Measurements from ENCODE around the gene UBAP2.

The UBAP2 gene

GRCh38 chr9:33906769-33907168 is 141.9 kb downstream of the UBAP2 start:
- DNase-seq, result no peak

DNA sequence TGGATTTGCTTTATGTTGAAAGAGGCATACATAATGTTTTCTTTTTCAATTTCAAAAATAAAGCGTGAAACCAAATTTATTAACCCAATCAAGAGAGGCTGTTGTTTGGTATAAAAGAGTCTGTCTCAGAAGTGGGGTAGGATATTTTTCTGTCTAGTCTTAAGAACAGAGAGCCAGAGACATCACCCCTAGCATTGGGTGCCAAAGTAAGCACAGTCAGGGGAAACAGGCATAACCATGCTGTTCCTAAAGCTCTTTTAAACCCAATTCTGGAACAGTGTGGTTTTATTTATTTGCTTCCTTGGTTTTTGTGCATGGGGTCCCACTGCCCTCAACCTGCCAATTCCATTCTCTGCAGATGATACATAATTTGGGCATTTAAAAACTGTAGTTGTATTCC is 143.6 kb downstream of the UBAP2 start:
- no peak for DNase-seq
- in situ Hi-C loops (cut with HindIII; ENCODE audit: low pct_ligation_motif_present, low pct_unique_long_range_greater_than_20kb, low sequenced_read_pairs), result no loop called here

More at GRCh38 chr9:33906769-33907168, 141.9 kb downstream of the UBAP2 start:
- in situ Hi-C loops (cut with HindIII; ENCODE audit: low pct_ligation_motif_present, low pct_unique_long_range_greater_than_20kb, low sequenced_read_pairs), result no loop called here

- in situ Hi-C loops (cut with HindIII; ENCODE audit: low pct_ligation_motif_present, low pct_unique_long_range_greater_than_20kb, low sequenced_read_pairs), result no loop called here
- no peak for DNase-seq
These were observed 145.4 kb downstream of the UBAP2 start for GRCh38 chr9:33903157-33903780.

GRCh38 chr9:33894316-33894715 is 154.4 kb downstream of the UBAP2 start:
- no peak for DNase-seq
- in situ Hi-C loops (cut with HindIII; ENCODE audit: low pct_ligation_motif_present, low pct_unique_long_range_greater_than_20kb, low sequenced_read_pairs), result no loop called here

DNA sequence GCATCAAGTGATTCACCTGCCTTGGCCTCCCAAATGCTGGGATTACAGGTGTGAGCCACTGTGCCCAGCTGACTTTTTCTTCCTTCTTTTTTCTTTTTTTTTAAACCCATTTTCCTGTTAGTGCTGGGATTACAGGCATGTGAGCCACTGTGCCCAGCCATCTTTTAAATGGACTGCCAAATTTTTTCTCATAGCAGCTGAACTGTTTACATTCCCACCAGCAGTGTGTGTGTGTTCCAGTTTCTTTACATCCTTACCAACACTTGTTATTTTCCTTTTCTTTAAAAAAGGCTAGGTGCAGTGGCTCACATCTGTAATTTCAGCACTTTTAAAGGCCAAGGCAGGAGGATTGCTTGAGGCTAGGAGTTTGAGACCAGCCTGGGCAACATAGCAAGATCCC is 154.8 kb downstream of the UBAP2 start:
- no peak for DNase-seq
- in situ Hi-C loops (cut with HindIII; ENCODE audit: low pct_ligation_motif_present, low pct_unique_long_range_greater_than_20kb, low sequenced_read_pairs), result no loop called here

GRCh38 chr9:33885948-33886347 is 162.7 kb downstream of the UBAP2 start:
- in situ Hi-C loops (cut with HindIII; ENCODE audit: low pct_ligation_motif_present, low pct_unique_long_range_greater_than_20kb, low sequenced_read_pairs), result no loop called here
- no peak for DNase-seq

GRCh38 chr9:33884856-33885701 is 163.6 kb downstream of the UBAP2 start:
- peak; percentile 62 for DNase-seq
- in situ Hi-C loops (cut with HindIII; ENCODE audit: low pct_ligation_motif_present, low pct_unique_long_range_greater_than_20kb, low sequenced_read_pairs), result no loop called here

GRCh38 chr9:33881635-33882034 is 167.1 kb downstream of the UBAP2 start:
- in situ Hi-C loops (cut with HindIII; ENCODE audit: low pct_ligation_motif_present, low pct_unique_long_range_greater_than_20kb, low sequenced_read_pairs), result no loop called here
- no peak for DNase-seq

- DNase-seq, result no peak
- in situ Hi-C loops (cut with HindIII; ENCODE audit: low pct_ligation_motif_present, low pct_unique_long_range_greater_than_20kb, low sequenced_read_pairs), result no loop called here
These were observed 168.2 kb downstream of the UBAP2 start for GRCh38 chr9:33880211-33881089.

DNA sequence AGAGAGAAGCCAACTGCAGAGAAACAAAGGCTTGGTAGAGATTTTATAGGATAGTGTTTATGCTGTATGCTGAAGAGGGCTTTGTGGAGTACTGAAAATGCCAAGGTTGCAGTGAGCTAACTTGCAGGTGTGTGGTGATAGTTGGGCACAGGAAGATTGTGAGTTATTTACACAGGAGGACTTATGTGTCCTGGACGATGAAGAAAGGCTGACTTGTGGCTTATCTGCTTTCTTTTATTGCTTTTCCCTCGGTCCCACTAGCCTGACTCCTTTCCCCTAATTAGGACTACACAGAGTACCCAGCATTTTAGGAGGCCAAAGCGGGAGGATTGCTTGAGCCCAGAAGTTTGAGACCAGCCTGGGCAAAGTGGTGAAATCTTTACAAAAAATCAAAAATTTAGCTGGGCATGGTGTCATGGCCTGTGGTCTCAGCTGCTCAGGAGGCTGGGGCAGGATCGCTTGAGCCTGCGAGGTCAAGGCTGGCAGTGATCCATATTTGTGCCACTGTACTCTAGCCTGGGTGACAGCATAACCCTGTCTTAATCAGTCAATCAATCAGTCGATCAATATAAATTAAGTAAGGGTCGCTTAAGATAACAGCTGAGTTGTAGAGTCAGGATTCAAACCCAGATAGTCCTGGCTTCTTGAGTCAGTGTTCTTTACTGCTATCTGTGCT is 169.9 kb downstream of the UBAP2 start:
- in situ Hi-C loops (cut with HindIII; ENCODE audit: low pct_ligation_motif_present, low pct_unique_long_range_greater_than_20kb, low sequenced_read_pairs), result no loop called here
- DNase-seq, result no peak

GRCh38 chr9:33877727-33878489 is 170.8 kb downstream of the UBAP2 start:
- no peak for DNase-seq
- in situ Hi-C loops (cut with HindIII; ENCODE audit: low pct_ligation_motif_present, low pct_unique_long_range_greater_than_20kb, low sequenced_read_pairs), result no loop called here

Measured in ACHN (cell line).